ENCODE results near the gene FAM240B.

The FAM240B gene

GRCh38 chr9:38659538-38659937 lies 60.4 kb downstream of the FAM240B start:
- TF ChIP-seq, protein P1, sequence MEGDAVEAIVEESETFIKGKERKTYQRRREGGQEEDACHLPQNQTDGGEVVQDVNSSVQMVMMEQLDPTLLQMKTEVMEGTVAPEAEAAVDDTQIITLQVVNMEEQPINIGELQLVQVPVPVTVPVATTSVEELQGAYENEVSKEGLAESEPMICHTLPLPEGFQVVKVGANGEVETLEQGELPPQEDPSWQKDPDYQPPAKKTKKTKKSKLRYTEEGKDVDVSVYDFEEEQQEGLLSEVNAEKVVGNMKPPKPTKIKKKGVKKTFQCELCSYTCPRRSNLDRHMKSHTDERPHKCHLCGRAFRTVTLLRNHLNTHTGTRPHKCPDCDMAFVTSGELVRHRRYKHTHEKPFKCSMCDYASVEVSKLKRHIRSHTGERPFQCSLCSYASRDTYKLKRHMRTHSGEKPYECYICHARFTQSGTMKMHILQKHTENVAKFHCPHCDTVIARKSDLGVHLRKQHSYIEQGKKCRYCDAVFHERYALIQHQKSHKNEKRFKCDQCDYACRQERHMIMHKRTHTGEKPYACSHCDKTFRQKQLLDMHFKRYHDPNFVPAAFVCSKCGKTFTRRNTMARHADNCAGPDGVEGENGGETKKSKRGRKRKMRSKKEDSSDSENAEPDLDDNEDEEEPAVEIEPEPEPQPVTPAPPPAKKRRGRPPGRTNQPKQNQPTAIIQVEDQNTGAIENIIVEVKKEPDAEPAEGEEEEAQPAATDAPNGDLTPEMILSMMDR (conservative IDR thresholded peaks at IDR 0.05) = no peak
- no peak overlapping the region for H3K27ac ChIP-seq

- no peak overlapping the region for H3K27ac ChIP-seq
- TF ChIP-seq, protein P1 (conservative IDR thresholded peaks at IDR 0.05) = no peak
Observed at GRCh38 chr9:38656896-38657295, 63.0 kb downstream of the FAM240B start.

GRCh38 chr9:38652486-38652885 lies 67.4 kb downstream of the FAM240B start:
- TF ChIP-seq, protein P1 (conservative IDR thresholded peaks at IDR 0.05) = no peak
- no peak overlapping the region for H3K27ac ChIP-seq

- TF ChIP-seq, protein P1 (conservative IDR thresholded peaks at IDR 0.05) = no peak
- H3K27ac ChIP-seq = no peak overlapping the region
Observed at GRCh38 chr9:38652044-38652443, 67.9 kb downstream of the FAM240B start.

DNA sequence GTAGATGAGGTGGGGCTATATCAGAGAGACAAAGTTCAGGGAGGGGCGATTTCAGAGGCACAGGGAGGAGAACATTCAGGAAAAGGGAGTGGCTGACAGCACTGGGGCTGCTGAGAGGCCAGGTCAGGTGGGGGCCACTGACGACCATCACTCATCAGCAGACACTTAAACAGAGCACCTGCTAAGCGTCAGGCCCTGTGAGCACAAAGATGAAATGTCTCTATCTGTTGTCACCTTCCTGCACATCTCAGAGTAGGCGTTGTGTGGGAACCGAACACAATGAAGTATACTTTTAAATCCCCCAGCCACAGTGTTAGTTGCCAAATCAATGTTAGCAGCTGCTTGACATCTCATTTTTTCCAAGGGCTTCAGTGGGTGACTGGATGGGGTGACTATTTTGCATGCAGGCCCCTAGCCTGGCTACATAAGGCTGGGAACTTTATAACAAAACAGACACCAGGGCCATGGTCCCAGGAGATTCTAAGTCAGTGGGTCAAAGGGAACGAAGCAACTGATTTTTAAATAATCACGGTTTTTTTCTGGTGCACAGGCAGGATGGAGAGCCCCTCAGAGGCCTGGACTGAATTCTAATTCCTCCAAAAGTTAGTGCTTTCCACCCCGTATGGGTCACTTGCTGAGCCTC lies 68.4 kb downstream of the FAM240B start:
- TF ChIP-seq, protein P1 (conservative IDR thresholded peaks at IDR 0.05) = no peak
- no peak overlapping the region for H3K27ac ChIP-seq

DNA sequence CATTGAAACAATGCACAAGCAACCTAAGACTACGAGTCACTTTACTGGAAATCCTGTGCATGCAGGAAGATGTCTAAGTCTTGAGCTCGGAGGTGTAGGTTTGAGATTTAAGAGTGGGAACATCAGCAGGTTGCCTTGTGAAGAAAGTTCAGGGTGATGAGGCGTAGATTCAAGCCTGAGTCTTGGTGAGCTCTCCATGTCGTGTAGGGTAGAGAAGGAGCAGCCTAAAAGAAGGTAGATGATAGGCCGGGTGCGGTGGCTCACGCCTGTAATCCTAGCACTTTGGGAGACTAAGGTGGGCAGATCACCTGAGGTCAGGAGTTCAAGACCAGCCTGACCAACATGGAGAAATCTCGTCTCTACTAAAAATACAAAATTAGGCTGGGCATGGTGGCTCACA lies 69.4 kb downstream of the FAM240B start:
- TF ChIP-seq, protein P1 (conservative IDR thresholded peaks at IDR 0.05) = no peak
- H3K27ac ChIP-seq = no peak overlapping the region

DNA sequence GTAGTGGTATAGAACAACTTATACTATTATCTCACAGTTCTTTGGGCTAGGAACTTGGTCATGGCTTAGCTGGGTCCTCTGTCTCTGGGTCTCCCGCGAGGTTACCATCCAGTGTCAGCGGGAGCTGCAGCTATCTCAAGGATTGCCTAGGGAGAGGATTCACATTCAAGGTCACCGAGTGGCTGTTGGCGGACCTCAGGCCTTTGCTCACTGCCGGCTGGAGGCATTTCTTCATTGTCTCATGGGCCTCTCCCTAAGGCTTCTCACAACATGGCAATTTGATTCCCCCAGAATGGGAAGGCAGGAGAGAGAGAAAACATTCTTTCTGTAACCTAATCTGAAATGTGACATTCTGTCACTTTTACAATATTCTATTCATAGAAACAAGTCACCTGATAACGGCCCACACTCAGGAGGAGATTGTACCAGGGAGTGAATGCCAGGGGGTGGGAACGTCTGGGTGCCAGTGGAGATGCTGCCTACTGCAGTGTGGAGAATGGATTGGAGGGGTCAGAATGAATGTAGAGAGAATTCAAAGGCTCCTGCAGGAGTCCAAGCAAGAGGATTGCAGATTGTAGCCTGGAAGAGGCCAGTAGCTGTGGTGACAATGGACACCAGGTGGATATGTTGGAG lies 70.1 kb downstream of the FAM240B start:
- TF ChIP-seq, protein P1 (conservative IDR thresholded peaks at IDR 0.05) = no peak
- no peak overlapping the region for H3K27ac ChIP-seq
